B cell (primary cell): ENCODE data around the gene TNFRSF19. TPM values are rescaled to one million over a fixed set of nuclear protein-coding genes. Genes with fewer than 3 reads are reported as not detected.
A peak's percentile ranks its signal among the peaks of the same experiment; 100 is the strongest.

Experiments used
- ATAC-seq: fragments of 200-7000 bp; cut with Tn5 transposase; one replicate; pipeline ENCODE4 v1.10.0; 2021; ENCODE audit warnings: low read depth, mild to moderate bottlenecking, moderate number of reproducible peaks, moderate library complexity
- CTCF ChIA-PET: fragments of 350-600 bp; sonication (Branson Sonifier 250); formaldehyde crosslinking; loops from one replicate; lab custom pipeline; 2021; ENCODE audit warnings: antibody characterized with exemption, inconsistent platforms; lab: Charles Lee
- POLR2A ChIA-PET: fragments of 350-600 bp; sonication (Branson Sonifier 250); formaldehyde crosslinking; loops from one replicate; lab custom pipeline; 2021; ENCODE audit warnings: antibody characterized with exemption; lab: Charles Lee
- DNase-seq: peaks from one replicate; pipeline ENCODE4 v3.0.0; 2013
- H2AFZ ChIP-seq: 2 replicates; pipeline ENCODE4 v1.6.1; 2012; ENCODE audit warnings: mild to moderate bottlenecking, low read depth, low read length; ENCODE audit not compliant: insufficient read depth, poor library complexity, severe bottlenecking
- H3K27ac ChIP-seq, 2 donors: 1 replicate in 1 of 2; 2 replicates in 1 of 2; pipeline ENCODE4 v1.5.1; 2012 to 2013; ENCODE audit warnings: low read length in 2 of 2, mild to moderate bottlenecking in 2 of 2, moderate library complexity in 1 of 2
- H3K27me3 ChIP-seq, 4 experiments: fragments of 200-600 bp in 1 of 4; sonication (generic) in 1 of 4; replicated peaks in 1 of 4; 1 replicate in 2 of 4; 2 replicates in 2 of 4; pipeline versions ENCODE4 v1.6.1 to v1.7.0; 2013 to 2016; ENCODE audit warnings: low read length in 3 of 4, mild to moderate bottlenecking in 2 of 4, mixed read lengths in 1 of 4, moderate library complexity in 1 of 4; ENCODE audit not compliant: insufficient read depth in 4 of 4, control insufficient read depth in 3 of 4; ENCODE audit errors: control extremely low read depth in 1 of 4
- H3K36me3 ChIP-seq, 2 experiments: replicated peaks in 1 of 2; 1 replicate in 1 of 2; 2 replicates in 1 of 2; pipeline versions ENCODE4 v1.6.1 to v1.7.1; 2013; ENCODE audit warnings: low read length in 1 of 2; ENCODE audit not compliant: insufficient read depth in 2 of 2, control insufficient read depth in 1 of 2; ENCODE audit errors: control extremely low read depth in 1 of 2, extremely low read depth in 1 of 2
- H3K4me1 ChIP-seq, 2 donors: fragments of 200-600 bp in 1 of 2; sonication (generic) in 1 of 2; 1 replicate in 1 of 2; 2 replicates in 1 of 2; pipeline versions ENCODE4 v1.5.1 to v1.6.1; 2013 to 2017; ENCODE audit warnings: low read length in 2 of 2; ENCODE audit not compliant: control insufficient read depth in 2 of 2, insufficient read depth in 2 of 2
- H3K4me2 ChIP-seq: replicated peaks from 2 replicates; pipeline ENCODE3; 2012; ENCODE audit warnings: mild to moderate bottlenecking, low read depth, low read length; ENCODE audit not compliant: poor library complexity, severe bottlenecking
- H3K4me3 ChIP-seq, 5 experiments: fragments of 200-600 bp in 1 of 5; sonication (generic) in 1 of 5; 1 replicate in 3 of 5; 2 replicates in 2 of 5; pipeline versions ENCODE4 v1.5.1 to v1.7.0; 2011 to 2016; ENCODE audit warnings: low read length in 4 of 5, mild to moderate bottlenecking in 4 of 5, low read depth in 2 of 5, control low read depth in 1 of 5, moderate library complexity in 1 of 5; ENCODE audit not compliant: insufficient read depth in 1 of 5; ENCODE audit errors: control extremely low read depth in 1 of 5, extremely low read depth in 1 of 5
- H3K79me2 ChIP-seq: fragments of 200-600 bp; sonication (generic); one replicate; pipeline ENCODE4 v1.6.0; 2016; ENCODE audit warnings: low read length; ENCODE audit not compliant: control insufficient read depth, insufficient read depth
- H3K9ac ChIP-seq: fragments of 200-600 bp; sonication (generic); 2 replicates; pipeline ENCODE4 v1.6.1; 2017; ENCODE audit warnings: mild to moderate bottlenecking, low read length, moderate library complexity
- H3K9me3 ChIP-seq, 3 donors: one replicate each; pipeline versions ENCODE4 v1.6.1 to v1.7.1; 2013; ENCODE audit warnings: low read length in 2 of 3; ENCODE audit not compliant: control insufficient read depth in 2 of 3, insufficient read depth in 1 of 3; ENCODE audit errors: control extremely low read depth in 1 of 3
- H4K20me1 ChIP-seq: 2 replicates; pipeline ENCODE4 v1.6.0; 2012; ENCODE audit warnings: mild to moderate bottlenecking, low read length; ENCODE audit not compliant: insufficient read depth, control insufficient read depth, poor library complexity, severe bottlenecking
- H3K27ac Mint-ChIP-seq: one replicate; pipeline ENCODE4 v1.8.0; 2021; ENCODE audit warnings: mixed read lengths
- H3K27me3 Mint-ChIP-seq: one replicate; pipeline ENCODE4 v1.8.0; 2021; ENCODE audit warnings: mixed read lengths
- H3K4me1 Mint-ChIP-seq: one replicate; pipeline ENCODE4 v1.8.0; 2021; ENCODE audit warnings: mixed read lengths
- H3K4me3 Mint-ChIP-seq: one replicate; pipeline ENCODE4 v1.8.0; 2021; ENCODE audit warnings: mixed read lengths
- H3K9me3 Mint-ChIP-seq: one replicate; pipeline ENCODE4 v1.8.0; 2022; ENCODE audit warnings: mixed read lengths; ENCODE audit not compliant: insufficient read depth
- EZH2 ChIP-seq: IDR thresholded peaks from 2 replicates; pipeline ENCODE4 v1.6.1; 2012; ENCODE audit warnings: borderline replicate concordance, low read depth, mild to moderate bottlenecking, moderate library complexity, low read length; ENCODE audit not compliant: insufficient read depth, poor library complexity, severe bottlenecking
- WGBS: methylation state at CpG from one replicate; pipeline ENCODE4 v1.1.5; 2013; ENCODE audit warnings: missing lambda C conversion rate; ENCODE audit not compliant: insufficient coverage; 5-methylcytosine and 5-hydroxymethylcytosine counted together
- intact Hi-C: fragments of 100-400 bp; cut with micrococcal nuclease; formaldehyde crosslinking; loops from one replicate; pipeline ENCODE4 v1.10.0; 2022
- polyA plus RNA-seq: library from polyadenylated mRNA; depleted of rRNA; stranded (reverse); fragments of >200 nt; gene quantifications from 2 replicates; pipeline ENCODE4 v1.2.3, GENCODE V29; 2012
- total RNA-seq, 2 donors: library from RNA; stranded (reverse); fragments of 120-200 nt in 1 of 2; gene quantifications; 1 replicate in 1 of 2; 2 replicates in 1 of 2; pipeline versions ENCODE4 v1.2.3 to v1.2.4, GENCODE V29; 2013 to 2022
- TF ChIP-seq, protein P1 (sequence below): fragments of 200-600 bp; IDR thresholded peaks from one replicate; pipeline ENCODE4 v1.8.0; 2022; ENCODE audit warnings: antibody characterized with exemption, mild to moderate bottlenecking

TNFRSF19 gene
- total and polyA plus RNA-seq, 2 donors (not counting 1 experiment from before 2014, with no cell fraction given), result 0.36 TPM; not detected in 1

DNA sequence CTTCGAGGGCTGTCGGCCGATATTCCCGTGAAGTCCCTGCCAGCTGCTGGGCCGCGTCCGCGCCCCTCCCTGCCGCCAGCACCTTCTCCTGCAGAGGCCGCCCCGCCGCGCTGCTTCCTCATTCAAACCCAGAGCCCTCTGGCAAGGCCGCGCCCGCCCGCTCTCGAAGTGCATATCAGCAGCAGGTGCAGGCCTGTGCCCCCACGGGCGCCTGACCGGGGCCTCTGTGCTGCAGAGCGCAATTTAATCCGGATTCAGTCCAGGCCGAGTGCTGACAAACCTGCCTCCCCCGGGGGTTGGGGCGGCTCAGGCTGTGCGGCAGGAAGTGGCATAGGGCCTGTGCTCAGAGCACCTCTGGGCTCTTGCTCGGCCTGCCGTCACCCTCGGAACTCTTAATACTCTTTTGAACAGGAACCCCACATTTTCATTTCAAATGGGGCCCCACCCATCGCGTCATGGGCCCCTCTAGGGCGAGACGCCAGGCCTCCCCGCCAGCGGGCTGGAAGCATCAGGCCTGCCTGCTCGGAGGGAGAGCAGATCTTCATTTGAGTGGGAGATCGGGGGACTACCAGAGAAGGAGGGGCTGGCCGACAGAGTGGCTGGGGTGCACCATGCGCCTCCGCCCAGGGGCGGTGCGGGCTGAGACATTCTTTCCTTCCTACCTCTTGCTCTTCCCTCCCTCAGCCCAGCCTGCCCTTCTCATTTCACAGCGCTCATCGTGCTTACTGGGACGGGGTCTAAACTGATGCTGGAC lies 125.7 kb downstream of the TNFRSF19 start:
- intact Hi-C loops, result loop anchor here (1.0 to 5.0 kb wide), 3 partner anchors 111 to 176 kb away; no protein-coding TSS in a partner anchor
- H3K27ac ChIP-seq, result peak overlapping the region; percentile 78 to 83

DNA sequence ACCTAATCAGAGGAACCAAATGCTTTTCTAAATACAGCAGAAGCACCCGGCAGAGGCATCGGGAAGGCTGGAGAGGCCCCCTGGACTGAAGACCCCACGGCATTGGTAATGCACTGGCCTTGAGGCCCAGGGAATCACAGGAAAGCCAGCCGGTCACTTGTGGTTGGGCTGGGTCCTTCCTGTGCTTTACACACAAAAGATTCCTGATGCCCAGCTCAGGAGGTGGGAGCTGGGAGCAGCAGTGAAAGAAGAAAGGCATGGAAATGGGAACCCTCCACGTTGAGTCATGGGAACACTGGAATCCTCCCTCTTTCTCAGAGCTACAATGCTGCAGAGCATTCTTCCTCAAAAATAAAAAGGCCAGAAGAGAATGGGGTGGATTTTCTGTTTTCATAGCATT lies 126.4 kb downstream of the TNFRSF19 start:
- H3K9me3 ChIP-seq, result peaks cover 0 to 6% (median 0%) of the 10 kb centered on the region in 3 donors
- CTCF ChIA-PET, result no interaction called here
- WGBS, result 94% methylated on average over 3 of the region's 5 CpGs
- Mint-ChIP-seq H3K4me1 (peaks cover 19% of the 10 kb centered on the region), H3K4me3 (peak overlapping the region; percentile 89), H3K9me3 (no peaks in the 10 kb centered on the region), H3K27me3 (peaks cover 7% of the 10 kb centered on the region), H3K27ac (peak overlapping the region; percentile 98)
- H3K27me3 ChIP-seq, result no peaks in the 10 kb centered on the region
- DNase-seq, result no peak
- no peaks in the 10 kb centered on the region for H3K36me3 ChIP-seq
- no peak overlapping the region for H3K9ac ChIP-seq
- intact Hi-C loops, result loop anchor here (1.0 to 5.0 kb wide), 3 partner anchors 111 to 176 kb away; no protein-coding TSS in a partner anchor
- peak overlapping the region; percentile 81 for H3K4me2 ChIP-seq
- peaks cover 9 to 21% of the 10 kb centered on the region in 2 donors for H3K4me1 ChIP-seq
- peak overlapping the region; percentile 91 for H2AFZ ChIP-seq
- H3K4me3 ChIP-seq, result no peak overlapping the region
- TF ChIP-seq EZH2, result no peak
- TF ChIP-seq, protein P1, sequence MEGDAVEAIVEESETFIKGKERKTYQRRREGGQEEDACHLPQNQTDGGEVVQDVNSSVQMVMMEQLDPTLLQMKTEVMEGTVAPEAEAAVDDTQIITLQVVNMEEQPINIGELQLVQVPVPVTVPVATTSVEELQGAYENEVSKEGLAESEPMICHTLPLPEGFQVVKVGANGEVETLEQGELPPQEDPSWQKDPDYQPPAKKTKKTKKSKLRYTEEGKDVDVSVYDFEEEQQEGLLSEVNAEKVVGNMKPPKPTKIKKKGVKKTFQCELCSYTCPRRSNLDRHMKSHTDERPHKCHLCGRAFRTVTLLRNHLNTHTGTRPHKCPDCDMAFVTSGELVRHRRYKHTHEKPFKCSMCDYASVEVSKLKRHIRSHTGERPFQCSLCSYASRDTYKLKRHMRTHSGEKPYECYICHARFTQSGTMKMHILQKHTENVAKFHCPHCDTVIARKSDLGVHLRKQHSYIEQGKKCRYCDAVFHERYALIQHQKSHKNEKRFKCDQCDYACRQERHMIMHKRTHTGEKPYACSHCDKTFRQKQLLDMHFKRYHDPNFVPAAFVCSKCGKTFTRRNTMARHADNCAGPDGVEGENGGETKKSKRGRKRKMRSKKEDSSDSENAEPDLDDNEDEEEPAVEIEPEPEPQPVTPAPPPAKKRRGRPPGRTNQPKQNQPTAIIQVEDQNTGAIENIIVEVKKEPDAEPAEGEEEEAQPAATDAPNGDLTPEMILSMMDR, result no peak
- no peak for ATAC-seq
- POLR2A ChIA-PET, result no interaction called here
- no peaks in the 10 kb centered on the region for H3K79me2 ChIP-seq
- peak overlapping the region; percentile 78 to 83 for H3K27ac ChIP-seq
- no peaks in the 10 kb centered on the region for H4K20me1 ChIP-seq

More for the DNA sequence above, 125.7 kb downstream of the TNFRSF19 start:
- H3K27me3 Mint-ChIP-seq, result no peaks in the 10 kb centered on the region
- peak overlapping the region; percentile 89 for H3K4me3 Mint-ChIP-seq
- H3K9me3 Mint-ChIP-seq, result no peaks in the 10 kb centered on the region
- H3K4me1 ChIP-seq, result peaks cover 9 to 21% of the 10 kb centered on the region in 2 donors
- peak overlapping the region in 4 of 5 experiments; percentile 24 to 53 (median 45) for H3K4me3 ChIP-seq
- H4K20me1 ChIP-seq, result no peaks in the 10 kb centered on the region
- 19% methylated on average over 43 of the region's 46 CpGs for WGBS
- peaks cover 0 to 6% (median 0%) of the 10 kb centered on the region in 3 donors for H3K9me3 ChIP-seq
- H3K4me1 Mint-ChIP-seq, result peaks cover 19% of the 10 kb centered on the region
- H3K27me3 ChIP-seq, result no peaks in the 10 kb centered on the region
- ChIA-PET POLR2A (no interaction called here), CTCF (no interaction called here)
- TF ChIP-seq EZH2, result no peak
- TF ChIP-seq, protein P1, result no peak
- no peaks in the 10 kb centered on the region for H3K79me2 ChIP-seq
- ATAC-seq (peak; percentile 96), DNase-seq (peak; percentile 77)
- peak overlapping the region; percentile 52 for H3K9ac ChIP-seq
- H3K27ac Mint-ChIP-seq, result peak overlapping the region; percentile 98
- H3K4me2 ChIP-seq, result peak overlapping the region; percentile 81
- peak overlapping the region; percentile 91 for H2AFZ ChIP-seq
- H3K36me3 ChIP-seq, result no peaks in the 10 kb centered on the region
